ENCODE measurements around the gene DCHS2.

DCHS2 gene

GRCh38 chr4:154450966-154451365 lies 40.6 kb downstream of the DCHS2 start:
- no peak for DNase-seq

DNA sequence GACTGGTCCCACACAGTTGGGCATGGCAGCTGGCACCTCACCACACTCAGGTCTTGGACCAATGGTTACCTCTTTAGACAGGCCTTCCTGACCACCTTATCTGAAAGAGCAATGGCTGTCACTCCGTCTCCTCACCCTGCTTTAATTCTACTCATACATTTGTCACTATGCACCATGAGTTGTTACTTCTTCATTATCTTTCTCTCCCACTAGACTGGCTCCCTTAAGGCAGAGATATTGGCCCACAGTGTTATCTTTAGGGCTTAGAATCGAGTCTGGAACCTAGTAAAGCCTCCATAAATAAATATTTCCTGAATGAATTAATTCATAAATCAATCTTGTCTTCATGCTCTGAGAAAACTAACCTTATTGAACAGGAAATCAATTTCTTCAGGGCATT lies 46.6 kb downstream of the DCHS2 start:
- no peak for DNase-seq

- DNase-seq = no peak
These were observed 49.6 kb downstream of the DCHS2 start for GRCh38 chr4:154441982-154442381.

DNA sequence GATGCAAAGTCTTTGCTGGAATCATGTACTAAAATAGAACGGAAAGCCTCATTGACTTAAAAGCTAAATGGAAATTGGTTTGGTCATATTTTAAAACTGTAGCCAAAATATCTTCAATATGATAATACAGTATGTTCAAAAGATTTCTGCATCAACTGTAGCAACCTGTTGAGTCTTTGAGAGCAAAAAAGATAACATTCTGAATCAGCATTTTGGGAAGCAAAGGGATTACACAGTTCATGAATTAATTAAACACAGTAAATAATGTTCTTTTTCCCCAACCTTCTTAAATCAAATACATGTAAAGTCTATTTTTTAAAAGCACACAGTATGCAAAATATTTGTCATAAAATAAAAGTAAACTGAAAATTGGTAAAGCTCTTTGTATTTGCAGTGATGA lies 50.5 kb downstream of the DCHS2 start:
- DNase-seq = no peak

DNA sequence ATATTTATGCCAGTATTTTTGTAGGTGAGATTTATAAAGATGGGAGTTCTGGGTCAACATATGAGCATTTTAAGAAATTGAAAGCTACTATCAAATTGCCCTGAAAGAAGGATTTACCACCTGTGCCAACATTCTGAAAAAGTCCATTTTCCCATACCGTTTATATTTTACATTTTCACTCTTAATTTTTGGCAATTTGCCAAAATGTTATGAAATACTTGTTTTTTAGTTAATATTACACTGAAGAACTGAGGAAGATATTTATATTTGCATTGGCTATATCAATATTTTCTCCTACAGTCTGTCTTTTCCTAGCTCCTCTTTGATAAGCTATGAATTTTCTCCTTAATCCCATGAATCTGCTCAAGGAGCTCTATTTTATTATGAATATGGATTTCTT lies 52.4 kb downstream of the DCHS2 start:
- no peak for DNase-seq

DNA sequence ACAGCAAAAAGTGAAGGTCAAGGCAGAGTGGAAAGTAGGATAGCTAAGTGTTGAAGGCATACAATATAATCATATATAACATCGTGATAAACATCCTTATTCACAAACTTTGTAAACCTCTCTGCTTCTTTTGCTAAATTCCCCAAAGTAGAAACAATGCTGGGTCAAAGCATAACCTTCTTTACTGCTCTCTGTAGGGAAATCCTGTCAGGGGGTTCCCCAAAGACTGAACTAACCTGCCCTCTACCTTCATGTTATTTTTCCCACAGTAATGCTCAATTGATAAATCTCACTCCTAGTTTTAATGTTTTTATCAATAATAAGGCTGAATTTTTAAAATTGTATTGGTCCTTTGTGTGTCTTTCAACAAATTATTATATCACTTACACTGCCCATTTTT lies 55.7 kb downstream of the DCHS2 start:
- DNase-seq = no peak

DNA sequence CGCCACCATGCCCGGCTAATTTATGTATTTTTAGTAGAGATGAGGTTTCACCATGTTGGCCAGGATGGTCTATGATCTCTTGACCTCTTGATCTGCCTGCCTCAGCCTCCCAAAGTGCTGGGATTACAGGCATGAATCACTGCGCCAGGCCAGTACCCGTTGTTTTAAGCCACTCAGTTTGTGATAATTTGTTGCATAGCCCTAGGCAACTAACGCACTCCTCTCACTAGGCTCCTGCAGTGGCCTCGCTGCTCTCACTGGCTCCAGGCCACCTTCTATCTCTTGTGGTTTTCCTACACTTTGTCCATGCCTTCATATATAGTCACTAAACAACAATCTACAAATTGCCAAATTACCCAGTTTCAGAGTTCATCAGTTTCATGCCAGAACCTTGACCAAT lies 58.1 kb downstream of the DCHS2 start:
- DNase-seq = no peak

DNA sequence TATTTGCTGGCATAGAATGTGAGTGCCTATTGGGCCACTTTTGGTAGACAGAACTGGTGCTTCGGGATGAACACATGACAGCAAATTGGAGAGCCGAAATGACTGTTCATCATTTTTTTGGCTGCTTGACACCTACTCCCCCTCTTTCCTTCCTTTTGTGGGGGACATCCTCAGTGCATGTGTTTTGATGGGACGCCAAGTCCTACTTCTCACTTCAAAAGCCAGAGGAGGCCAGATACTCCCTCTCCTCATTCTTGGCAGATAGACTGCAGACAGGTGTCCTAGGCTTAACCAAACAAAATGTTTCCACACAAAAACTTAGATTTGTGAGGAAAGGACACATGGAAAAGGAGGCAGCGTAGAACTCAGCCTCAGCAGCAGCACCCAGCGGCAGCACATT lies 62.4 kb downstream of the DCHS2 start:
- no peak for DNase-seq

DNA sequence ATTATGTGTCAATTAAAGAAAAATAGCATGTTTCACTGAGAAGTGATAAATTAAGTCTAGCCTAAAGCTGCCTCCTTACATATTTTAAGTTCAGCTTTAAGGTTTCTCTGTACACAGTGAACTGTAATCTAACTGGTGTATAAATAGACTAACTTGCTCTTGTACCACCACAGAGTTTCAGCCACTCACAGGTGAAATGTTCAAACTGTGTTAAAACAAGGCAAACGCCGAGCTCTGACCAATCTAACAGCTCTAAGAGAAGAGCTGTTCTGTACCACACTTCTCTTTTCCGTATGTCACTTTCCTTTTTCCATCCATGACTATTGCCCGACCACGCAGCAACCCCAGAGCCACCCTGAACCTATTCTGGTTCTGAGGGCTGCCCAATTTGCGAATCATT lies 64.5 kb downstream of the DCHS2 start:
- DNase-seq = no peak

DNA sequence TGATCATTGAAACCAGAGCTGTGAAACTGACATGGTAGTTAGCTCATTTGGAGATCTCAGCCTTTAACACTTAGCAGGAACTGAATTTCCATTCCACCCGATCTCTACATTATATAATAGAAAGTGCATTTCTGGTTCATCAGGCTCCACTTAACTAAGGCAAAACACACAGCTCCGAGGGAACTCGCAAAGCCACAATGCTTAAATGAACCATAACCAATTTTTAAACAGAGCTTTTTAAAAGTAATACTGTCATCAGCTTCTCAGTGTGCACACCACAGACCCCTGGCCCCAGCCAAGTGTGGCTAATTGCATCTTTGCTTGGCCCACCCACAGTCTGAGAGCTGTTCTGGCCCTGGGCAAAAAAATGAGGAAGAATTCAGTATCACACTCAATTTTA lies 66.1 kb downstream of the DCHS2 start:
- no peak for DNase-seq

DNA sequence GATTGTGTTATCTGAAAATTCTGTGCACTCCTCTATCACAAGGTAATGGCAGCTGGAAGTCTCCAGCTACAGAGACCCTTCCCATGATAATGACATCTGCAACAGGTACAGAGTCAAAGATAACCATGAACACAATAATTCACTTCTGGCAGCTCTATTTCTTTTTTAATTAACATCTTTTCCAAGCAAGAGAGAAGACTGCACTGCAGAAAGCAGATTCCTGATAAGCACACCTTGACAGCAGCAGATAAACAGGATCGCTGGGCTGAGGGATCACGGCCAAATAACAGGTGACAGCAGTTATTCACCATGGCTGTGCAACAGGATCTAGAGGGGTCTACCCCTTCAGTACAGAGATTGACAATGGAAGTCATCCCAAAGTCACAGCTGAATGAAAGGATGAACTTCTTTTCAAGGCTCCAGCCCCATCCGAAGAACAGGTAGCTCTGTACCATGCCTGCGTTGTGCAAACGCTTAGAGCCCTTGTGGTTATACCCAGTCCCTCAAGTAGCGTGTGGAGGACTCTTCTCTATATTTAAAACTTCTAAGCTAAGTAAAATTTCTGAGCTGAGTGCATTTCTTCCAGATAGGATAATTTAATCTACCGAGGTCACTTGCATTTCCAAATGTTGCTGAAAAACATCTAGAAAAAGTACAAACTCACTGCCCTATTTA lies 66.7 kb downstream of the DCHS2 start:
- DNase-seq = no peak

- DNase-seq = no peak
These were observed 69.4 kb downstream of the DCHS2 start for GRCh38 chr4:154422152-154422551.

DNA sequence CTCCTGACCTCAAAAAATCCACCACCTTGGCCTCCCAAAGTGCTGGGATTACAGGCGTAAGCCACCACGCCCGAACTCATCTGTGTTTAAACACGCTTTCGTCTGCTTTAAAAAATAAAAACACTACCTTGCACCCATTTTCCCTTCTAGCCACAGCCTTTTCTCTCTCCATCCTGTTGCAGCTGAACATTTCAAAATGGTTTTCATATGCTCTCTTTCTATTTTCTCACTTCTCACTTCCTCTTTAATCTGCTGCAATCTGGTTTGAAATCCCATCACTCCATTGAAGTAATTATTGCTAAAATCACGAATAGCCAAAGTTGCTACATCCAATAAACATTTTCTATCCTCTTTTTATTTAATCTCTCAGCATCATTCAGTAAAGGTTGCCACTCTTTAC lies 70.0 kb downstream of the DCHS2 start:
- no peak for DNase-seq

GRCh38 chr4:154417373-154417673 lies 74.3 kb downstream of the DCHS2 start:
- DNase-seq = no peak

DNA sequence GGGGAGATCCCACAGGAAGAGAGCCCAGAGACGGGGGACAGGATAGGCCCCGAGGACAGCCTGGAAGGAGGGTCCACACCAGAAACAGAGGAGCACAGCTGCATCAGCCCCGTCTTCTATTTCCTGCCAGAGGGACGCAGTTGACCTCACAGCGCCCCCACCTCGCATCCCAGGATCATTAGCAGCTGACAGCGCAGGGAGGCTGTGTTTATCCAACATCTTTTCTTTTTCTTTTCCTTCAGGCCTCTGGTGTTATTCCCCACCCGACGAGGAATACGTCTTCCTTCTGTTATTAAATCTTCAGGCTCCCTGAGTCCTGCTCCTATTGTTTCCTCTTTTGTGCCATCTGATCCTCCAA lies 75.4 kb downstream of the DCHS2 start:
- DNase-seq = no peak

- DNase-seq = no peak
These were observed 76.3 kb downstream of the DCHS2 start for GRCh38 chr4:154415313-154415712.

- no peak for DNase-seq
These were observed 76.8 kb downstream of the DCHS2 start for GRCh38 chr4:154414796-154415195.

DNA sequence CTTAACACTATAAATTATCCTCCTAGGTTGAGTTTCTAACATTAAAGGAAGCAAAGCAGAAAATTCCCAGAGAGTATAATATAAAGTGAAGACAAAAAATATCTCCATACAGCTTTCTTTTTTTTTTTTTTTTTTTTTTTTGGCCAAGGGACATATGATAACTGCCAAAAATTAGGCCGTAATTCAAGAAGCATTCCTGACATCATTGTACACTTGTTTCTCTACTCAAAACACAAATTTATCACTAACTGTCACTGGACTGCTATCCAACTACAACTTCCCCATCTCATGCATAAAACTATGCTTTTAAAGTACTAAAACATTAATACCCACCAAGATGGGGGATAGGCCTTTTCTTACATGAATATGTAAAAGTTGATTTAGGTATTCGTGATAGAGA lies 77.2 kb downstream of the DCHS2 start:
- DNase-seq = no peak

- no peak for DNase-seq
These were observed 84.2 kb downstream of the DCHS2 start for GRCh38 chr4:154407443-154407842.

DNA sequence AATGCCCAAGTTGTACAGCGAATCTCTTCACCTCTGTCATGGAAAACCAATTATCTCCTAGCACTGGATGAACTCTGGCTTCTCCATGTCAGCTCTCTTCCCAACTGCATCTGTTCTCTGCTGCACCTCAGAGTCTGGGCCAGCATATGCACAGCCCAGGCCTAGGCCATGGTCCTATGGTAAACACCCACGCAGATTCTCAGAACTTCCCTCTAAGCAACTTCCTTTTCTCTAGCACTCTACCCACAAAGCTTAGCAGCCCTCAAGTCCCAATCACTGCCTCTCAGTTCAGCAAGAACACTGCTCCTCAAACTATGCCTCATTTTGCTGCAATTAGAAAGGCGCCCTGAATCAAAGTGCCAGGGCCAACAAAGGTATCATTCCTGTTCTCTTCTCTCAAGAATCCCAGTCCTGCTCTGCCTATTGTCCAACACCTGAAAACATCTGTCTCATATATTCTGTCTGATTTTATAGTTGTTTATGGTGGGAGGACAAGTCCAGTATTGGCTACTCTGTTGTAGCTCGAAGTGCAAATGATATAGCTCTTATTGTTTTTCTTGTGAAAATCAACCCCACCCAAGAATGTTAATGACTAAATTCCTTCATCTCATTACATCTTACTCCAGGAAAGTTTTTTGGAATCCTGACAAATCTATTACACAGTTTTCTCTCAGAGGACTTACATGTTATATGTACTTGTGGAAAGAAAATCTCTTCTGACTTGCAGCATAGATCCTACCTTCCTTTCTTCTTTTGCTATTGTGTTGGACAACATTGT lies 85.4 kb downstream of the DCHS2 start:
- no peak for DNase-seq

- DNase-seq = no peak
These were observed 92.2 kb downstream of the DCHS2 start for GRCh38 chr4:154399259-154399974.

- DNase-seq = no peak
These were observed 101.3 kb downstream of the DCHS2 start for GRCh38 chr4:154390324-154390723.

DNA sequence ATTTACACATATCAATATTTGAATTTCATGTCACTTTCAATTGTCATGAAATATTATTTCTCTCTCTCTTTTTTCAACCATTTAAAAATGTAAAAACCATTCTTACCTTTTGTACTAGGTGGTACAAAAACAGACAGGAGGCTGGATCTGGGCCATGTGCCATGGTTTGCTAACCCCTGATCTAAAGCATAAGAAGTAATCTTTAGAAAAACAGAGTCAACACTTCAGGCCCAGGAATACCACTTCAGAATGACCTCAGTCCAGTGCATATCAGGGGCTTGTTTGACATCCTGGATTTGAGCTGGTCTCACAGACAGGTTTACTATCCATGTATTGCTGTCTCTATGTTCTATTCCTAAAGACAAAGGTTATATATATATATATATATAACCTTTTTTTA lies 102.5 kb downstream of the DCHS2 start:
- DNase-seq = no peak

GRCh38 chr4:154384012-154384411 lies 107.6 kb downstream of the DCHS2 start:
- no peak for DNase-seq

DNA sequence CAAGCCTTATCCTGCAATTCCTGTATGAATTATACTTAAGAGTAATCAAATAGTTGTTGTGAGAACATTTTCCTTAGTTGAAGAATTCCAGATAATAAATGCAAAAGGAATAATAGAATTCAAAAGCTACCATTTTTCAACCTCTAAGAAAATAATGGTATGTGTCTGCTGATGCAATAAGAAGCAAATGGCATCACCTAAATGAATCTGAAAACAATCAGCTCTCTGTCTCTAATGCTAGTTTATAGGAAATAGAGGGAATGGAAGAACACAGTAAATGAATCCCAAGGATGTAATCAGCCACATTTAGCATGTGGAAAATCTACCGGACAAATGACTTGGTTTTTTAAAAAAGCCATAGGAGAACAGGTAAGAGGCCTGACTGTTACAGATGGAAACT lies 115.1 kb downstream of the DCHS2 start:
- no peak for DNase-seq

Data from NCI-H187 (cell line).